NCI-H2171 (cell line): Measurements from ENCODE around the gene RIN3.
A peak's percentile ranks its signal among the peaks of the same experiment; 100 is the strongest.

Experiments
- DNase-seq: peaks from one replicate; lab custom pipeline; 2025; lab: John Stamatoyannopoulos, UW

RIN3 gene

GRCh38 chr14:92507174-92507768 is 6.3 kb upstream of the RIN3 start:
- DNase-seq, result peak; percentile 97

GRCh38 chr14:92510972-92511371 is 2.6 kb upstream of the RIN3 start:
- no peak for DNase-seq

- DNase-seq, result no peak
These were observed 1.9 kb upstream of the RIN3 start for GRCh38 chr14:92511453-92512238.

GRCh38 chr14:92512807-92513203 is 776 bp upstream of the RIN3 start:
- no peak for DNase-seq

- no peak for DNase-seq
These were observed 624 bp downstream of the RIN3 start for GRCh38 chr14:92513966-92514843.

- no peak for DNase-seq
These were observed 1.4 kb downstream of the RIN3 start for GRCh38 chr14:92514844-92515514.

- no peak for DNase-seq
These were observed 2.2 kb downstream of the RIN3 start for GRCh38 chr14:92515546-92516343.

GRCh38 chr14:92516344-92516965 is 2.9 kb downstream of the RIN3 start:
- DNase-seq, result no peak

- DNase-seq, result peak; percentile 56
These were observed 3.5 kb downstream of the RIN3 start for GRCh38 chr14:92516966-92517506.

- DNase-seq, result no peak
These were observed 4.2 kb downstream of the RIN3 start for GRCh38 chr14:92517761-92518160.

GRCh38 chr14:92519246-92520101 is 5.9 kb downstream of the RIN3 start:
- DNase-seq, result no peak

GRCh38 chr14:92520102-92521057 is 6.8 kb downstream of the RIN3 start:
- DNase-seq, result no peak

GRCh38 chr14:92521058-92521415 is 7.5 kb downstream of the RIN3 start:
- DNase-seq, result no peak

- no peak for DNase-seq
These were observed 10.2 kb downstream of the RIN3 start for GRCh38 chr14:92523752-92524151.

- no peak for DNase-seq
These were observed 11.1 kb downstream of the RIN3 start for GRCh38 chr14:92524602-92525185.

- DNase-seq, result no peak
These were observed 11.9 kb downstream of the RIN3 start for GRCh38 chr14:92525322-92526095.

- DNase-seq, result no peak
These were observed 14.1 kb downstream of the RIN3 start for GRCh38 chr14:92527721-92528120.
